HepG2 (cell line): ENCODE data around the gene PRSS53. TPM values are rescaled to one million over a fixed set of nuclear protein-coding genes. Genes with fewer than 3 reads are reported as not detected.

Experiments used
- ARNTL ChIP-seq: sonication (generic); formaldehyde crosslinking; IDR thresholded peaks from 2 replicates; pipeline ENCODE4 v1.4.0; 2020; ENCODE audit warnings: mild to moderate bottlenecking, missing genetic modification reagents
- ATF7 ChIP-seq, 2 experiments: fragments of 450-650 bp in 1 of 2; sonication (generic) in 1 of 2; formaldehyde crosslinking in 1 of 2; IDR thresholded peaks; 2 replicates each; pipeline versions ENCODE4 v1.4.0 to v1.6.1; 2016 to 2020; ENCODE audit warnings: antibody characterized with exemption in 1 of 2, mild to moderate bottlenecking in 1 of 2, missing genetic modification reagents in 1 of 2
- ETV6 ChIP-seq: sonication (generic); formaldehyde crosslinking; conservative IDR thresholded peaks from 2 replicates; pipeline ENCODE4 v1.4.0; 2020; ENCODE audit warnings: missing genetic modification reagents
- HOXA3 ChIP-seq: sonication (generic); formaldehyde crosslinking; IDR thresholded peaks from 2 replicates; pipeline ENCODE4 v1.5.0; 2020; ENCODE audit warnings: missing genetic modification reagents
- NCOR1 ChIP-seq: fragments of 200-600 bp; sonication (generic); IDR thresholded peaks from 2 replicates; pipeline ENCODE4 v1.7.0; 2017; ENCODE audit warnings: antibody characterized with exemption, low read length, borderline replicate concordance
- POGZ ChIP-seq: sonication (generic); formaldehyde crosslinking; IDR thresholded peaks from 2 replicates; pipeline ENCODE4 v1.4.0; 2020; ENCODE audit warnings: mild to moderate bottlenecking, missing genetic modification reagents
- STAT5B ChIP-seq: sonication (generic); formaldehyde crosslinking; IDR thresholded peaks from 2 replicates; pipeline ENCODE4 v1.4.0; 2020; ENCODE audit warnings: missing genetic modification reagents
- TSC22D2 ChIP-seq: sonication (generic); formaldehyde crosslinking; IDR thresholded peaks from 2 replicates; pipeline ENCODE4 v1.5.1; 2020; ENCODE audit warnings: missing genetic modification reagents, mild to moderate bottlenecking, borderline replicate concordance
- ZFP37 ChIP-seq: sonication (generic); formaldehyde crosslinking; IDR thresholded peaks from 2 replicates; pipeline ENCODE4 v1.4.0; 2020; ENCODE audit warnings: missing genetic modification reagents, borderline replicate concordance
- ZNF121 ChIP-seq: sonication (generic); formaldehyde crosslinking; IDR thresholded peaks from 2 replicates; pipeline ENCODE4 v1.5.0; 2020; ENCODE audit warnings: mild to moderate bottlenecking, missing genetic modification reagents
- ZNF468 ChIP-seq: sonication (generic); formaldehyde crosslinking; IDR thresholded peaks from 2 replicates; pipeline ENCODE4 v1.8.0; 2022; ENCODE audit warnings: mild to moderate bottlenecking, moderate library complexity, missing genetic modification reagents
- polyA plus RNA-seq, 8 experiments: library from polyadenylated mRNA; depleted of rRNA in 3 of 8; stranded (reverse) in 7 of 8; unstranded in 1 of 8; fragments of >200 nt; fragmentation: Illumina TruSeq in 4 of 8; extraction: Trizol in 4 of 8; gene quantifications; 2 replicates each; pipeline versions ENCODE4 v1.2.1 to v1.2.3, GENCODE V29; 2011 to 2016; ENCODE audit warnings: low read depth in 4 of 8, missing spikeins in 1 of 8, mixed read lengths in 1 of 8; ENCODE audit not compliant: insufficient read depth in 1 of 8
- total RNA-seq, 5 experiments: library from RNA; depleted of rRNA; stranded (reverse); fragments of >200 nt; fragmentation: Illumina TruSeq; extraction: Trizol; gene quantifications; 2 replicates each; pipeline ENCODE4 v1.2.3, GENCODE V29; 2016; ENCODE audit warnings: low read depth in 1 of 5
- TF ChIP-seq, protein P1 (sequence below): sonication (generic); formaldehyde crosslinking; IDR thresholded peaks from 2 replicates; pipeline ENCODE4 v1.8.1; 2023; ENCODE audit warnings: mild to moderate bottlenecking, moderate library complexity, missing genetic modification reagents
- TF ChIP-seq, protein P2 (sequence below): sonication (generic); formaldehyde crosslinking; IDR thresholded peaks from 2 replicates; pipeline ENCODE4 v1.4.0; 2020; ENCODE audit warnings: missing genetic modification reagents
- TF ChIP-seq, protein P3 (sequence below): sonication (generic); formaldehyde crosslinking; IDR thresholded peaks from 2 replicates; pipeline ENCODE4 v1.5.0; 2020; ENCODE audit warnings: mild to moderate bottlenecking, missing genetic modification reagents
- TF ChIP-seq, protein P4 (sequence below): sonication (generic); formaldehyde crosslinking; IDR thresholded peaks from 2 replicates; pipeline ENCODE4 v1.4.0; 2020; ENCODE audit warnings: missing genetic modification reagents, borderline replicate concordance
- TF ChIP-seq, protein P5 (sequence below): sonication (generic); formaldehyde crosslinking; IDR thresholded peaks from 2 replicates; pipeline ENCODE4 v1.4.0; 2020; ENCODE audit warnings: missing genetic modification reagents

PRSS53 gene
- total and polyA plus RNA-seq, 2 of the 13 experiments (the other 11 are each of a cell fraction or from before 2014, with no cell fraction given), result 2.2 to 7.4 TPM

DNA sequence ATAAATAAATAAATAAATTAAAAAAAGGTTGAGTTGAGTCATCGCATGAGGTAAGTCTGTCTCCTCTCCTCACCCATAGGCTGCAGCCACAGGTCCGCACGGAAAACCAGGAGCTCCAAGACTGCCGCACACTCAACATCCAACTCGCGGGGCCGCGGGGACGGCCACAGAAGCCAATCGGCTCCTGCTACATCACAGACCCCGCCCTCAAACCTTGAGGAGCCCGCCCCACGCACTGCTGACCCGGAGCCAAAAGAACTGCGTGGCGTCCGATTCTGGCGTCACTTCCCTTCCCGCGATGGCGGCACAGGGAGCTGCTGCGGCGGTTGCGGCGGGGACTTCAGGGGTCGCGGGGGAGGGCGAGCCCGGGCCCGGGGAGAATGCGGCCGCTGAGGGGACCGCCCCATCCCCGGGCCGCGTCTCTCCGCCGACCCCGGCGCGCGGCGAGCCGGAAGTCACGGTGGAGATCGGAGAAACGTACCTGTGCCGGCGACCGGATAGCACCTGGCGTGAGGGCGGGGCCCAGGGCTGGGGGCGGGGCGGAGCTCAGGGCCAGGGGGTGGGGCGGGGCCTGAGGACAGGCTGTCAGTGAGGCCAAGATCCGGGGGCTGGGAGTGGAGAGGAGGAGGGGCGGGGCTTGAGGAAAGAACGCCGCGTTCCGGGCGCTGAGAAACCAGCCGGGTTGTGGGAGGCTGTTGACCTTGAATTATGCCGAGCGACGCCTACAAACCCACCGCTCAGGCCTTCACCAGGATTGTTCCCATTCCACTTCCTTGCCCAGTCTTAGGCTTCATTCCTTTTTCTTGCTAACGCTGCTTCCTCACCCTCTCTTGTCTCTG, 28.9 kb upstream of the PRSS53 start, which contains the start of gene KAT8 (continued):
- TF ChIP-seq, protein P1, sequence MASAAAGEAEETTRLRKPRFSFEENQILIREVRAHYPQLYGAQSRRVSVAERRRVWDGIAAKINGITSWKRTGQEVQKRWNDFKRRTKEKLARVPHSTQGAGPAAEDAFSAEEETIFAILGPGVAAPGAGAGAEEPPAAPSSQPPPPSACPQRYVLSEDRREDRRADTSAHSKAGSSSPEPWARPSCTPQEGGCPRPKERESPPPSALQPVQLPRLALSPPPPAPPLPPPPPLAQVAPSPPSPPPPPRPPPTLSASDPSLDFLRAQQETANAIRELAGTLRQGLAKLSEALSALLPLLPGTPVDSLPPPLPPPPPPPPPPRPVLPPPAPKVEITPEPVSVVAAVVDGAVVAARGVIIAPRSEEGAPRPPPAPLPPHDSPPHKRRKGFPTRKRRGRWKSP (CRISPR knock-in tag), result peak; percentile 62; the same call in 1 of the 2 replicates
- TF ChIP-seq, protein P2, sequence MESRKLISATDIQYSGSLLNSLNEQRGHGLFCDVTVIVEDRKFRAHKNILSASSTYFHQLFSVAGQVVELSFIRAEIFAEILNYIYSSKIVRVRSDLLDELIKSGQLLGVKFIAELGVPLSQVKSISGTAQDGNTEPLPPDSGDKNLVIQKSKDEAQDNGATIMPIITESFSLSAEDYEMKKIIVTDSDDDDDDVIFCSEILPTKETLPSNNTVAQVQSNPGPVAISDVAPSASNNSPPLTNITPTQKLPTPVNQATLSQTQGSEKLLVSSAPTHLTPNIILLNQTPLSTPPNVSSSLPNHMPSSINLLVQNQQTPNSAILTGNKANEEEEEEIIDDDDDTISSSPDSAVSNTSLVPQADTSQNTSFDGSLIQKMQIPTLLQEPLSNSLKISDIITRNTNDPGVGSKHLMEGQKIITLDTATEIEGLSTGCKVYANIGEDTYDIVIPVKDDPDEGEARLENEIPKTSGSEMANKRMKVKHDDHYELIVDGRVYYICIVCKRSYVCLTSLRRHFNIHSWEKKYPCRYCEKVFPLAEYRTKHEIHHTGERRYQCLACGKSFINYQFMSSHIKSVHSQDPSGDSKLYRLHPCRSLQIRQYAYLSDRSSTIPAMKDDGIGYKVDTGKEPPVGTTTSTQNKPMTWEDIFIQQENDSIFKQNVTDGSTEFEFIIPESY (CRISPR knock-in tag), result 0 out of 2 replicates have a peak, but pooled peaks have one; percentile 8
- TF ChIP-seq, protein P3, sequence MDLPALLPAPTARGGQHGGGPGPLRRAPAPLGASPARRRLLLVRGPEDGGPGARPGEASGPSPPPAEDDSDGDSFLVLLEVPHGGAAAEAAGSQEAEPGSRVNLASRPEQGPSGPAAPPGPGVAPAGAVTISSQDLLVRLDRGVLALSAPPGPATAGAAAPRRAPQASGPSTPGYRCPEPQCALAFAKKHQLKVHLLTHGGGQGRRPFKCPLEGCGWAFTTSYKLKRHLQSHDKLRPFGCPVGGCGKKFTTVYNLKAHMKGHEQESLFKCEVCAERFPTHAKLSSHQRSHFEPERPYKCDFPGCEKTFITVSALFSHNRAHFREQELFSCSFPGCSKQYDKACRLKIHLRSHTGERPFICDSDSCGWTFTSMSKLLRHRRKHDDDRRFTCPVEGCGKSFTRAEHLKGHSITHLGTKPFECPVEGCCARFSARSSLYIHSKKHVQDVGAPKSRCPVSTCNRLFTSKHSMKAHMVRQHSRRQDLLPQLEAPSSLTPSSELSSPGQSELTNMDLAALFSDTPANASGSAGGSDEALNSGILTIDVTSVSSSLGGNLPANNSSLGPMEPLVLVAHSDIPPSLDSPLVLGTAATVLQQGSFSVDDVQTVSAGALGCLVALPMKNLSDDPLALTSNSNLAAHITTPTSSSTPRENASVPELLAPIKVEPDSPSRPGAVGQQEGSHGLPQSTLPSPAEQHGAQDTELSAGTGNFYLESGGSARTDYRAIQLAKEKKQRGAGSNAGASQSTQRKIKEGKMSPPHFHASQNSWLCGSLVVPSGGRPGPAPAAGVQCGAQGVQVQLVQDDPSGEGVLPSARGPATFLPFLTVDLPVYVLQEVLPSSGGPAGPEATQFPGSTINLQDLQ (CRISPR knock-in tag), result 0 out of 2 replicates have a peak, but pooled peaks have one; percentile 46
- peak; percentile 90; the same call in 1 of the 2 replicates for TF ChIP-seq TSC22D2
- TF ChIP-seq NCOR1, result peak; percentile 37; the same call in 1 of the 2 replicates
- TF ChIP-seq POGZ (CRISPR knock-in tag), result 0 out of 2 replicates have a peak, but pooled peaks have one; percentile 22
- TF ChIP-seq, protein P4, sequence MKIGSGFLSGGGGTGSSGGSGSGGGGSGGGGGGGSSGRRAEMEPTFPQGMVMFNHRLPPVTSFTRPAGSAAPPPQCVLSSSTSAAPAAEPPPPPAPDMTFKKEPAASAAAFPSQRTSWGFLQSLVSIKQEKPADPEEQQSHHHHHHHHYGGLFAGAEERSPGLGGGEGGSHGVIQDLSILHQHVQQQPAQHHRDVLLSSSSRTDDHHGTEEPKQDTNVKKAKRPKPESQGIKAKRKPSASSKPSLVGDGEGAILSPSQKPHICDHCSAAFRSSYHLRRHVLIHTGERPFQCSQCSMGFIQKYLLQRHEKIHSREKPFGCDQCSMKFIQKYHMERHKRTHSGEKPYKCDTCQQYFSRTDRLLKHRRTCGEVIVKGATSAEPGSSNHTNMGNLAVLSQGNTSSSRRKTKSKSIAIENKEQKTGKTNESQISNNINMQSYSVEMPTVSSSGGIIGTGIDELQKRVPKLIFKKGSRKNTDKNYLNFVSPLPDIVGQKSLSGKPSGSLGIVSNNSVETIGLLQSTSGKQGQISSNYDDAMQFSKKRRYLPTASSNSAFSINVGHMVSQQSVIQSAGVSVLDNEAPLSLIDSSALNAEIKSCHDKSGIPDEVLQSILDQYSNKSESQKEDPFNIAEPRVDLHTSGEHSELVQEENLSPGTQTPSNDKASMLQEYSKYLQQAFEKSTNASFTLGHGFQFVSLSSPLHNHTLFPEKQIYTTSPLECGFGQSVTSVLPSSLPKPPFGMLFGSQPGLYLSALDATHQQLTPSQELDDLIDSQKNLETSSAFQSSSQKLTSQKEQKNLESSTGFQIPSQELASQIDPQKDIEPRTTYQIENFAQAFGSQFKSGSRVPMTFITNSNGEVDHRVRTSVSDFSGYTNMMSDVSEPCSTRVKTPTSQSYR, result peak; percentile 69
- peak; percentile 86 for TF ChIP-seq ARNTL (CRISPR knock-in tag)
- TF ChIP-seq, protein P5, sequence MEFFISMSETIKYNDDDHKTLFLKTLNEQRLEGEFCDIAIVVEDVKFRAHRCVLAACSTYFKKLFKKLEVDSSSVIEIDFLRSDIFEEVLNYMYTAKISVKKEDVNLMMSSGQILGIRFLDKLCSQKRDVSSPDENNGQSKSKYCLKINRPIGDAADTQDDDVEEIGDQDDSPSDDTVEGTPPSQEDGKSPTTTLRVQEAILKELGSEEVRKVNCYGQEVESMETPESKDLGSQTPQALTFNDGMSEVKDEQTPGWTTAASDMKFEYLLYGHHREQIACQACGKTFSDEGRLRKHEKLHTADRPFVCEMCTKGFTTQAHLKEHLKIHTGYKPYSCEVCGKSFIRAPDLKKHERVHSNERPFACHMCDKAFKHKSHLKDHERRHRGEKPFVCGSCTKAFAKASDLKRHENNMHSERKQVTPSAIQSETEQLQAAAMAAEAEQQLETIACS (CRISPR knock-in tag), result peak; percentile 40; the same call in 1 of the 2 replicates
- no peak for TF ChIP-seq ATF7 (IDR thresholded peaks at IDR 0.05)
- peak; percentile 45 for TF ChIP-seq ATF7 (CRISPR knock-in tag; IDR thresholded peaks at IDR 0.05)
- peak; percentile 100 for TF ChIP-seq HOXA3 (CRISPR knock-in tag)
- no peak for TF ChIP-seq ZFP37 (CRISPR knock-in tag)
- peak; percentile 94 for TF ChIP-seq ETV6 (CRISPR knock-in tag)
- TF ChIP-seq STAT5B (CRISPR knock-in tag), result 0 out of 2 replicates have a peak, but pooled peaks have one; percentile 56
- TF ChIP-seq ZNF121, result no peak
- TF ChIP-seq ZNF468 (CRISPR knock-in tag), result 0 out of 2 replicates have a peak, but pooled peaks have one; percentile 37
